HepG2 (cell line): ENCODE measurements around the gene IZUMO4. TPM values are rescaled to one million over a fixed set of nuclear protein-coding genes. Genes with fewer than 3 reads are reported as not detected.

ENCODE experiments used
- ATF2 ChIP-seq: sonication (generic); formaldehyde crosslinking; IDR thresholded peaks from 2 replicates; pipeline ENCODE4 v1.4.0; 2020; ENCODE audit warnings: missing genetic modification reagents
- ATM ChIP-seq: fragments of 450-650 bp; IDR thresholded peaks from 2 replicates; pipeline ENCODE4 v1.7.1; 2017; ENCODE audit warnings: mild to moderate bottlenecking, borderline replicate concordance
- HNF4A ChIP-seq: sonication (generic); formaldehyde crosslinking; IDR thresholded peaks from 2 replicates; pipeline ENCODE4 v1.4.0; 2020; ENCODE audit warnings: missing genetic modification reagents
- HOXA3 ChIP-seq: sonication (generic); formaldehyde crosslinking; IDR thresholded peaks from 2 replicates; pipeline ENCODE4 v1.5.0; 2020; ENCODE audit warnings: missing genetic modification reagents
- JUNB ChIP-seq: sonication (generic); formaldehyde crosslinking; IDR thresholded peaks from 2 replicates; pipeline ENCODE4 v1.8.0; 2022; ENCODE audit warnings: missing genetic modification reagents, mild to moderate bottlenecking, borderline replicate concordance
- LCORL ChIP-seq, 2 experiments: fragments of 450-650 bp in 1 of 2; sonication (generic) in 1 of 2; formaldehyde crosslinking in 1 of 2; IDR thresholded peaks; 2 replicates each; pipeline versions ENCODE4 v1.5.0 to v1.6.1; 2017 to 2020; ENCODE audit warnings: antibody characterized with exemption in 1 of 2, missing genetic modification reagents in 1 of 2
- MTA1 ChIP-seq: sonication (generic); formaldehyde crosslinking; IDR thresholded peaks from 2 replicates; pipeline ENCODE4 v1.4.0; 2020; ENCODE audit warnings: missing genetic modification reagents, mild to moderate bottlenecking, borderline replicate concordance
- MYNN ChIP-seq: sonication (generic); formaldehyde crosslinking; IDR thresholded peaks from 2 replicates; pipeline ENCODE4 v1.4.0; 2020; ENCODE audit warnings: mild to moderate bottlenecking, low read depth, missing genetic modification reagents
- NONO ChIP-seq, 2 experiments: fragments of 450-650 bp in 1 of 2; sonication (generic) in 1 of 2; formaldehyde crosslinking in 1 of 2; IDR thresholded peaks in 1 of 2; conservative IDR thresholded peaks in 1 of 2; 2 replicates each; pipeline versions ENCODE4 v1.6.1 to v1.8.0; 2017 to 2022; ENCODE audit warnings: mild to moderate bottlenecking in 1 of 2, missing genetic modification reagents in 1 of 2, moderate library complexity in 1 of 2
- PATZ1 ChIP-seq: sonication (generic); formaldehyde crosslinking; IDR thresholded peaks from 2 replicates; pipeline ENCODE4 v1.4.0; 2020; ENCODE audit warnings: missing genetic modification reagents
- RFX1 ChIP-seq: fragments of 450-650 bp; IDR thresholded peaks from 2 replicates; pipeline ENCODE4 v1.6.1; 2017
- SIN3B ChIP-seq: fragments of 150-350 bp; IDR thresholded peaks from 2 replicates; pipeline ENCODE4 v1.6.1; 2014; ENCODE audit warnings: low read length
- SP140L ChIP-seq: sonication (generic); formaldehyde crosslinking; IDR thresholded peaks from 2 replicates; pipeline ENCODE4 v1.4.0; 2020; ENCODE audit warnings: missing genetic modification reagents, borderline replicate concordance
- SRSF1 ChIP-seq: fragments of 200-400 bp; formaldehyde crosslinking; optimal IDR thresholded peaks from 2 replicates; pipeline ENCODE3; 2017; ENCODE audit warnings: mild to moderate bottlenecking, low read depth, low read length, moderate library complexity
- TBX2 ChIP-seq: sonication (generic); formaldehyde crosslinking; IDR thresholded peaks from 2 replicates; pipeline ENCODE4 v1.5.0; 2020; ENCODE audit warnings: missing genetic modification reagents, mild to moderate bottlenecking, borderline replicate concordance
- UBTF ChIP-seq: sonication (generic); formaldehyde crosslinking; IDR thresholded peaks from 2 replicates; pipeline ENCODE4 v1.4.0; 2020; ENCODE audit warnings: mild to moderate bottlenecking, missing genetic modification reagents
- ZFX ChIP-seq: sonication (generic); formaldehyde crosslinking; IDR thresholded peaks from 2 replicates; pipeline ENCODE4 v1.4.0; 2020; ENCODE audit warnings: mild to moderate bottlenecking, low read depth, missing genetic modification reagents, moderate library complexity
- ZMAT5 ChIP-seq: sonication (generic); formaldehyde crosslinking; IDR thresholded peaks from 2 replicates; pipeline ENCODE4 v1.5.0; 2020; ENCODE audit warnings: mild to moderate bottlenecking, low read depth, missing genetic modification reagents, borderline replicate concordance
- ZMYM3 ChIP-seq: sonication (generic); formaldehyde crosslinking; IDR thresholded peaks from 2 replicates; pipeline ENCODE4 v1.5.1; 2020; ENCODE audit warnings: mild to moderate bottlenecking, missing genetic modification reagents
- ZNF382 ChIP-seq: sonication (generic); formaldehyde crosslinking; IDR thresholded peaks from 2 replicates; pipeline ENCODE4 v1.5.0; 2020; ENCODE audit warnings: missing genetic modification reagents, mild to moderate bottlenecking, borderline replicate concordance
- ZNF441 ChIP-seq: sonication (generic); formaldehyde crosslinking; IDR thresholded peaks from 2 replicates; pipeline ENCODE4 v1.7.0; 2021; ENCODE audit warnings: missing genetic modification reagents, borderline replicate concordance
- ZNF598 ChIP-seq: sonication (generic); formaldehyde crosslinking; IDR thresholded peaks from 2 replicates; pipeline ENCODE4 v1.5.1; 2020; ENCODE audit warnings: mild to moderate bottlenecking, missing genetic modification reagents, borderline replicate concordance
- ZNF670 ChIP-seq: sonication (generic); formaldehyde crosslinking; IDR thresholded peaks from 2 replicates; pipeline ENCODE4 v1.8.0; 2022; ENCODE audit warnings: mild to moderate bottlenecking, missing genetic modification reagents, borderline replicate concordance
- ZNF781 ChIP-seq: sonication (generic); formaldehyde crosslinking; IDR thresholded peaks from 2 replicates; pipeline ENCODE4 v1.5.1; 2020; ENCODE audit warnings: borderline replicate concordance, mild to moderate bottlenecking, missing genetic modification reagents; ENCODE audit errors: not compliant biosample characterization
- polyA plus RNA-seq, 8 experiments: library from polyadenylated mRNA; depleted of rRNA in 3 of 8; stranded (reverse) in 7 of 8; unstranded in 1 of 8; fragments of >200 nt; fragmentation: Illumina TruSeq in 4 of 8; extraction: Trizol in 4 of 8; gene quantifications; 2 replicates each; pipeline versions ENCODE4 v1.2.1 to v1.2.3, GENCODE V29; 2011 to 2016; ENCODE audit warnings: low read depth in 4 of 8, missing spikeins in 1 of 8, mixed read lengths in 1 of 8; ENCODE audit not compliant: insufficient read depth in 1 of 8
- total RNA-seq, 5 experiments: library from RNA; depleted of rRNA; stranded (reverse); fragments of >200 nt; fragmentation: Illumina TruSeq; extraction: Trizol; gene quantifications; 2 replicates each; pipeline ENCODE4 v1.2.3, GENCODE V29; 2016; ENCODE audit warnings: low read depth in 1 of 5

The IZUMO4 gene
- total and polyA plus RNA-seq, 2 of the 13 experiments (the other 11 are each of a cell fraction or from before 2014, with no cell fraction given) = 0.77 to 3.9 TPM

DNA sequence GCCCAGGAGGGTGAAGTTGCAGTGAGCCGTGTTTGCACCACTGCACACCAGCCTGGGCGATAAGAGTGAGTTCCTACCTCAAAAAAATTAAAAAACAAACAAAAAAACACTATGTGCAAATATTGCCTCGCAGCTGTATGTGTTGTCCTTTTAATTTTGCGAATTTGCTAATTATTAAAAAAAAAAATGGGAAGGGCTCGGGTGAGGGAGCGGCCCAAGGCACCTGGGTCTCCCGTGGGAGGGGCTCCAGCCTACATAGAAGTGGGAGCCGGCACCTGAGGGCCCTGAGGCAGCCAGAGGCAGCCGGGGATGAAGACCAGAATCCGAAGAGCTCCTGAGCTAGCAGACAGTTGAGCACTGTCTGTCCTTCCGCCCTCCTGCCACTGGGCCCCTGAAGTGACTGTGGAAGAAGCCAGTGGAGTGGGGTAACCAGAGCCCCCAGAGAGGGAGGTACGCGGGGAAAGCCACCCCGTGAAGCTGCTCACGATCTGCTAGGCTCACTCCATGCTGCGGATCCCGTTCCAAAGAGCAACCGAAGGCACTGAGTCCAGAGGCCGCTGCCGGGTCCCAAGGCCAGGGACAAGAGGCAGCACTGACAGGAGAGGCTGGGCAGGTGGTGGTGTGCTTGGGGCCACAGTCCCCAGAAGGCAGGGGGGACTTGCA, 6.5 kb downstream of the IZUMO4 start (continued):
- peak; percentile 95 for TF ChIP-seq UBTF (CRISPR knock-in tag)
- TF ChIP-seq SIN3B = no peak
- TF ChIP-seq ZNF382 (CRISPR knock-in tag) = no peak
- no peak for TF ChIP-seq ATF2 (CRISPR knock-in tag)
- no peak for TF ChIP-seq RFX1
- TF ChIP-seq SRSF1 = no peak
- peak; percentile 56 for TF ChIP-seq ZFX (CRISPR knock-in tag)
- TF ChIP-seq ZNF781 (CRISPR knock-in tag) = no peak
- TF ChIP-seq ATM = no peak
- TF ChIP-seq SP140L (CRISPR knock-in tag) = no peak
- TF ChIP-seq NONO (IDR thresholded peaks at IDR 0.05) = no peak
- 0 out of 2 replicates have a peak, but pooled peaks have one; percentile 58 for TF ChIP-seq NONO (CRISPR knock-in tag; conservative IDR thresholded peaks at IDR 0.05)
- TF ChIP-seq ZNF670 (CRISPR knock-in tag) = no peak
- no peak for TF ChIP-seq JUNB (CRISPR knock-in tag)
- no peak for TF ChIP-seq ZNF441 (CRISPR knock-in tag)
- TF ChIP-seq LCORL (IDR thresholded peaks at IDR 0.05) = no peak
- 0 out of 2 replicates have a peak, but pooled peaks have one; percentile 14 for TF ChIP-seq LCORL (CRISPR knock-in tag; IDR thresholded peaks at IDR 0.05)
- TF ChIP-seq MYNN (CRISPR knock-in tag) = no peak
- 0 out of 2 replicates have a peak, but pooled peaks have one; percentile 19 for TF ChIP-seq ZMYM3
- TF ChIP-seq HOXA3 (CRISPR knock-in tag) = peak; percentile 51; the same call in 1 of the 2 replicates
- no peak for TF ChIP-seq PATZ1 (CRISPR knock-in tag)
- no peak for TF ChIP-seq ZMAT5
- TF ChIP-seq MTA1 (CRISPR knock-in tag) = peak; percentile 61; the same call in 1 of the 2 replicates
- TF ChIP-seq HNF4A (CRISPR knock-in tag) = peak; percentile 86
- TF ChIP-seq TBX2 (CRISPR knock-in tag) = peak; percentile 38; the same call in 1 of the 2 replicates
- TF ChIP-seq ZNF598 = no peak
